HG03558 (cell line): Measurements from ENCODE around the gene OR1D2.
"Not testable (repeated sequence)": the region's sequence is repeated elsewhere in the genome, so short reads cannot be mapped to it uniquely, and the experiment has no call there.

Experiments
- ATAC-seq: cut with Tn5 transposase; IDR thresholded peaks from one replicate; pipeline ENCODE4 v1.9.1; 2021; ENCODE audit warnings: moderate number of reproducible peaks; ENCODE audit not compliant: unreplicated experiment; ENCODE audit errors: extremely low read depth

The OR1D2 gene

GRCh38 chr17:3104322-3104721 is at the start of gene OR1D2:
Gene OR1D2 (minus strand): TSS chr17:3104422. CDS start chr17:3092996, 11,426 bp downstream.
- no peak for ATAC-seq

DNA sequence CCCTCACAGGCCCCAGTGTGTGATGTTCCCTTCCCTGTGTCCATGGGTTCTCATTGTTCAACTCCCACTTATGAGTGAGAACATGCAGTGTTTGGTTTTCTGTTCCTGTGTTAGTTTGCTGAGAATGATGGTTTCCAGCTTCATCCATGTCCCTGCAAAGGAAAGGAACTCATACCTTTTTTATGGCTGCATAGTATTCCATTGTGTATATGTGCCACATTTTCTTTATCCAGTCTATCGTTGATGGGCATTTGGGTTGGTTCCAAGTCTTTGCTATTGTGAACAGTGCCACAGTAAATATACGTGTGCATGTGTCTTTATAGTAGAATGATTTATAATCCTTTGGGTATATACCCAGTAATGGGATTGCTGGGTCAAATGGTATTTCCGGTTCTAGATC is 33.3 kb upstream of the OR1D2 start:
- not testable (repeated sequence) for ATAC-seq

GRCh38 chr17:3127451-3127850 is 23.2 kb upstream of the OR1D2 start, which contains the start of gene OR1G1:
Gene OR1G1 (minus strand): TSS chr17:3127551. CDS start chr17:3127551, 0 bp downstream.
- ATAC-seq = no peak

DNA sequence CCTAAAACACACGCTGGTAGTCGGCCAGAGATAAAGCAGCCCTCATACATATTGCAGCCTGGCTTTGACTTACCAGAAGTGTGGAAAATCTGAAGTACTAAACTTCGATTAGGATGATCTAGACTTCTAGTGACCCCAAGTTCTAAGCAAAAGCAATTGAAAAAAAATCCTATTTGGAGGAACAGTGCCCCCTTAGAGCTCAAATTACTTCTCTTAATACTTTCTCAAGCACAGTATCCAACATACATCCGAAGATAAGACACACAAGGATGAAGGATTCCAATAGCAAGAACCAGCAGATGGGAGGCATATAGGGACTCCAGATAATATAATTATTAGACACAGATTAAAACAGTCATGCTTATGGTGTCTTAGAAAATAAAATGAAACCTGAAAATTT is 30.4 kb downstream of the OR1D2 start:
- not testable (repeated sequence) for ATAC-seq

- ATAC-seq = not testable (repeated sequence)
Measured at GRCh38 chr17:3065192-3065591, 39.0 kb downstream of the OR1D2 start.

DNA sequence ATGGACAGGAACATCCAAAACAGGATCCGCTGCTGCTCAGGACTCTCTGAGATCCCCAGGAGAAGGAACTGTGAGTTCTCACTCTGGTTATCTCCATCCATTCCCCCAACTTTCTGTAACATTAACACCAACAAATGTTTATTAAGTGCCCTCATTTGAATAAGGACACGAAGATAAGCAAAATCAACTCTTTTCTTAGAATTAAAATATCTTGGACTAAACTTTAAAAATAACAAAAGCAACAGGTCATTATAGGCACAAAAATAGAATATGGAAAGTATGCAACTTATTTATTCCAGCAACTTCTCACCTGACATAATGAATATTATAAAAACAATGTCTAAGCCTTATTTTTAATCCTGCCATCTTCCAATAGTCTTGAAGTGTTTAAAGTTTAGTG is 40.7 kb downstream of the OR1D2 start, which contains the start of gene OR1D5:
Gene OR1D5, minus strand, starts transcription at position 101 of the 400 bp plus-strand sequence. Its CDS starts 0 bp downstream, at position 101.
- ATAC-seq = not testable (repeated sequence)

GRCh38 chr17:3062824-3063377 is 41.3 kb downstream of the OR1D2 start:
- ATAC-seq = not testable (repeated sequence)

- not testable (repeated sequence) for ATAC-seq
Measured at GRCh38 chr17:3054868-3055267, 49.4 kb downstream of the OR1D2 start.

DNA sequence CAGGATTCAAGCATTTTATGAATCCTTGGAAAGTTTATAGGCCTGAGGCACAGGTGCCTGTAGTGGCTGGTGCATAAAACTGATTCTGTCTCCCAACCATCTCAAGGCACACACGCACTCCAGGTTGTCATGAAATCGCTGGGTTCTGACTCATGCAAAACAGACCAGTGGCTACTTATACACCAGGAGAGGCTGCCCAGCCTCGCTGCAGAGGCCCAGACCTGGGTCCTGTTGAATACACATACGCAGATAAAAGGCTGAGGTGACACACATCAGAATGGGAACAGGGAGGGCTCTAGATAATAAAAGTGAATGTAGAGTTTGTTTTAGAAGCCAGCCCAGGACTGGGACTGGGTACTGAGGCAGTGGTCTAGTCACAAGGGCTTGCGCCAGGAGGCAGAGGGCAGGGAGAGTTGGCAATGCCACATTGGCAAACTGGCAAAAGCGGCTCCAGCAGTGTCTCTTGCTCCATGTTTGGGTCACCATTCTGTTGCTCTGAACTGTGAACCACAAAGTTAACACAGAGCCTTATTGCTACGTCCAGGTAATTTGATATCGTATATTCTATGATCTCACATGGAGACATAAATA is 54.4 kb downstream of the OR1D2 start:
- no peak for ATAC-seq

- peak; percentile 85 for ATAC-seq
Measured at GRCh38 chr17:3048727-3049471, 55.3 kb downstream of the OR1D2 start.

- no peak for ATAC-seq
Measured at GRCh38 chr17:3046753-3047152, 57.5 kb downstream of the OR1D2 start.

GRCh38 chr17:3043737-3044365 is 60.4 kb downstream of the OR1D2 start:
- no peak for ATAC-seq

- no peak for ATAC-seq
Measured at GRCh38 chr17:3040882-3041281, 63.3 kb downstream of the OR1D2 start.

DNA sequence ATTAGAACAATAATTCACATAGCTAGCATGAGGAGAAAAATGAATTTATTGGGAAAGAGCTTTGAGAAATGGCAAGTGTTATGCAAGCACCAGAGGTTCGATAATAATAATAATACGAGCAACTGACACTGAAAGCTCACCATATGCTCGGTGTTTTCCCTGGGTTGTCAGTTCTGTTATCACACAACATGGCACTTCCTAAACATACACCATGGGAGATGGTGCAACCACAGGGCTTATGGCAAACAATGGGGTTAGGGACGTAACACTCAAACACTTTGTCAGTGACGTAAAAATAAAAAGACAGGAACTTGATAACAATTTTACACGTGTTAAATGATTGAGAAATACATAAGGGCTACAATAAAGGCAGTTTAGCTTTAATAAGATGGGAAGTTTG is 64.5 kb downstream of the OR1D2 start:
- no peak for ATAC-seq

GRCh38 chr17:3038941-3039340 is 65.3 kb downstream of the OR1D2 start:
- ATAC-seq = no peak
